Suprapubic skin (tissue), 3 donors: ENCODE data around the gene GZMM.

Source experiments
- EP300 ChIP-seq: sonication (generic); formaldehyde crosslinking; IDR thresholded peaks from one replicate; pipeline ENCODE4 v1.6.1; 2017; ENCODE audit warnings: antibody characterized with exemption
- TF ChIP-seq, protein P1 (sequence below), 2 donors: fragments of 200-600 bp in 1 of 2; fragments of 450-650 bp in 1 of 2; sonication (generic) in 1 of 2; IDR thresholded peaks; one replicate each; pipeline ENCODE4 v1.5.1; 2016 to 2019; ENCODE audit warnings: antibody characterized with exemption in 2 of 2, mild to moderate bottlenecking in 1 of 2, moderate library complexity in 1 of 2

DNA sequence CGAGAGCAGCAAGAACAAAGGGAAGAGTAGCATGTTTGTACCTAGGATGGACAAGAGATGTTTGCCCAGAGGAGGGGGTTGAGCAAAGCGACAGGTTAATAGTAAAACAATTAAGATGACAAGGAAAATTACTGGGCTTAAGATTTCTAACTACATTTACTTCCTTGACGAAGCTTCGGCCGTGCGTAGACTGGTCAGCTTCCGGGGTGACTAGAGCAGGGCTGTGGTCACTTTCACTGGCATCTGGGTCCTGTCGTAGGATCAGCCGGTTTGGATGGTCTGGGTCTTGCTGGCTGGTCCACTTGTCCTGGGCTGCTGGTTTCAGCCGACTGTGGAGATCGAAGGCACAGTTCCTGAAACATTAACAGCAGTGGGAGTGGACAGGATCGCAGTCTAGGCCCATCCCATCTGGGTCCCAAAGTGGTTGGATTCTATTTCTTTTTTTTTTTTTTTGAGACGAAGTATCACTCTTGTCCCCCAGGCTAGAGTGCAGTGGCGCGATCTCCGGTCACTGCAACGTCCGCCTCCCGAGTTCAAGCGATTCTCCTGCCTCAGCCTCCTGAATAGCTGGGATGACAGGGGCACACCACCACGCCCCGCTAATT, 23.5 kb downstream of the GZMM start:
- no peak for TF ChIP-seq EP300
- TF ChIP-seq, protein P1, sequence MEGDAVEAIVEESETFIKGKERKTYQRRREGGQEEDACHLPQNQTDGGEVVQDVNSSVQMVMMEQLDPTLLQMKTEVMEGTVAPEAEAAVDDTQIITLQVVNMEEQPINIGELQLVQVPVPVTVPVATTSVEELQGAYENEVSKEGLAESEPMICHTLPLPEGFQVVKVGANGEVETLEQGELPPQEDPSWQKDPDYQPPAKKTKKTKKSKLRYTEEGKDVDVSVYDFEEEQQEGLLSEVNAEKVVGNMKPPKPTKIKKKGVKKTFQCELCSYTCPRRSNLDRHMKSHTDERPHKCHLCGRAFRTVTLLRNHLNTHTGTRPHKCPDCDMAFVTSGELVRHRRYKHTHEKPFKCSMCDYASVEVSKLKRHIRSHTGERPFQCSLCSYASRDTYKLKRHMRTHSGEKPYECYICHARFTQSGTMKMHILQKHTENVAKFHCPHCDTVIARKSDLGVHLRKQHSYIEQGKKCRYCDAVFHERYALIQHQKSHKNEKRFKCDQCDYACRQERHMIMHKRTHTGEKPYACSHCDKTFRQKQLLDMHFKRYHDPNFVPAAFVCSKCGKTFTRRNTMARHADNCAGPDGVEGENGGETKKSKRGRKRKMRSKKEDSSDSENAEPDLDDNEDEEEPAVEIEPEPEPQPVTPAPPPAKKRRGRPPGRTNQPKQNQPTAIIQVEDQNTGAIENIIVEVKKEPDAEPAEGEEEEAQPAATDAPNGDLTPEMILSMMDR (IDR thresholded peaks at IDR 0.05) = no peak
